ENCODE results near the gene GABRR1.

DNA sequence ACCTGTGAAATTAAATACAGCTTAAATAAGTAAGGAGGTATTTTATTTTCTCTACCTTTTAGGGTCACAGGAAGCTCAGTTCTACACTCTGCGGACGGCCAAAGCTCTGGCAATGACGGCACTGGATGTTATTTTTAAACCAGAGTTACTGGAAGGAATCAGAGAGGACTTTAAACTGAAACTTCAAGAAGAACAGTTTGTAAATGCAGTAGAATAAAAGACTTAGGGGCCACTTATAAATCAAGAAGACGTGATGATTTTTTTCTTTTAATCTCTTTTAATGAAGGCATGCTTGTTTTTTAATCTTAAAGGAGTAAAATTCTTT is 55.1 kb downstream of the GABRR1 start:
- TF ChIP-seq MYC (IDR thresholded peaks at IDR 0.05; ENCODE audit: low read depth, low read length), result no peak
- TF ChIP-seq, protein P1, sequence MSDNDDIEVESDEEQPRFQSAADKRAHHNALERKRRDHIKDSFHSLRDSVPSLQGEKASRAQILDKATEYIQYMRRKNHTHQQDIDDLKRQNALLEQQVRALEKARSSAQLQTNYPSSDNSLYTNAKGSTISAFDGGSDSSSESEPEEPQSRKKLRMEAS (IDR thresholded peaks at IDR 0.05; ENCODE audit: insufficient read depth, insufficient read length), result no peak
- no peak for TF ChIP-seq POLR2A (IDR thresholded peaks at IDR 0.05; ENCODE audit: low read depth, low read length)
- TF ChIP-seq, protein P2, sequence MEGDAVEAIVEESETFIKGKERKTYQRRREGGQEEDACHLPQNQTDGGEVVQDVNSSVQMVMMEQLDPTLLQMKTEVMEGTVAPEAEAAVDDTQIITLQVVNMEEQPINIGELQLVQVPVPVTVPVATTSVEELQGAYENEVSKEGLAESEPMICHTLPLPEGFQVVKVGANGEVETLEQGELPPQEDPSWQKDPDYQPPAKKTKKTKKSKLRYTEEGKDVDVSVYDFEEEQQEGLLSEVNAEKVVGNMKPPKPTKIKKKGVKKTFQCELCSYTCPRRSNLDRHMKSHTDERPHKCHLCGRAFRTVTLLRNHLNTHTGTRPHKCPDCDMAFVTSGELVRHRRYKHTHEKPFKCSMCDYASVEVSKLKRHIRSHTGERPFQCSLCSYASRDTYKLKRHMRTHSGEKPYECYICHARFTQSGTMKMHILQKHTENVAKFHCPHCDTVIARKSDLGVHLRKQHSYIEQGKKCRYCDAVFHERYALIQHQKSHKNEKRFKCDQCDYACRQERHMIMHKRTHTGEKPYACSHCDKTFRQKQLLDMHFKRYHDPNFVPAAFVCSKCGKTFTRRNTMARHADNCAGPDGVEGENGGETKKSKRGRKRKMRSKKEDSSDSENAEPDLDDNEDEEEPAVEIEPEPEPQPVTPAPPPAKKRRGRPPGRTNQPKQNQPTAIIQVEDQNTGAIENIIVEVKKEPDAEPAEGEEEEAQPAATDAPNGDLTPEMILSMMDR (IDR thresholded peaks at IDR 0.05; ENCODE audit: extremely low read depth in 1 of 2, insufficient read depth in 1 of 2, low read depth in 1 of 2, low read length in 2 of 2), result no peak
- TF ChIP-seq EZH2 (IDR thresholded peaks at IDR 0.05; ENCODE audit: borderline replicate concordance, low read depth, low read length, severe bottlenecking), result no peak

Measured in endothelial cell of umbilical vein (primary cell).